COLO668 (cell line): ENCODE measurements around the gene B3GLCT.

Source experiments
- DNase-seq: peaks from one replicate; lab custom pipeline; 2025; ENCODE audit not compliant: unreplicated experiment; lab: John Stamatoyannopoulos, UW

B3GLCT gene

GRCh38 chr13:31223215-31223614 is 23.4 kb downstream of the B3GLCT start:
- no peak for DNase-seq

GRCh38 chr13:31223640-31224039 is 23.9 kb downstream of the B3GLCT start:
- DNase-seq, result no peak

- DNase-seq, result no peak
Measured at GRCh38 chr13:31224174-31224669, 24.4 kb downstream of the B3GLCT start.

- no peak for DNase-seq
Measured at GRCh38 chr13:31224963-31225559, 25.3 kb downstream of the B3GLCT start.

GRCh38 chr13:31225998-31226675 is 26.4 kb downstream of the B3GLCT start:
- DNase-seq, result no peak

- no peak for DNase-seq
Measured at GRCh38 chr13:31227063-31227462, 27.3 kb downstream of the B3GLCT start.

- DNase-seq, result no peak
Measured at GRCh38 chr13:31227870-31228269, 28.1 kb downstream of the B3GLCT start.

- no peak for DNase-seq
Measured at GRCh38 chr13:31234729-31235128, 35.0 kb downstream of the B3GLCT start.

GRCh38 chr13:31236211-31236786 is 36.5 kb downstream of the B3GLCT start:
- DNase-seq, result no peak

- no peak for DNase-seq
Measured at GRCh38 chr13:31240921-31241320, 41.1 kb downstream of the B3GLCT start.

GRCh38 chr13:31242367-31242766 is 42.6 kb downstream of the B3GLCT start:
- DNase-seq, result no peak

GRCh38 chr13:31242916-31243315 is 43.1 kb downstream of the B3GLCT start:
- no peak for DNase-seq

- DNase-seq, result no peak
Measured at GRCh38 chr13:31245598-31246373, 46.0 kb downstream of the B3GLCT start.

- no peak for DNase-seq
Measured at GRCh38 chr13:31246918-31247317, 47.1 kb downstream of the B3GLCT start.

GRCh38 chr13:31248361-31248760 is 48.6 kb downstream of the B3GLCT start:
- DNase-seq, result no peak

GRCh38 chr13:31248965-31249539 is 49.3 kb downstream of the B3GLCT start:
- DNase-seq, result no peak

GRCh38 chr13:31250435-31250834 is 50.7 kb downstream of the B3GLCT start:
- no peak for DNase-seq

GRCh38 chr13:31261241-31261640 is 61.5 kb downstream of the B3GLCT start:
- no peak for DNase-seq

GRCh38 chr13:31263346-31263745 is 63.6 kb downstream of the B3GLCT start:
- no peak for DNase-seq

- DNase-seq, result no peak
Measured at GRCh38 chr13:31264151-31264550, 64.4 kb downstream of the B3GLCT start.

GRCh38 chr13:31267126-31267784 is 67.5 kb downstream of the B3GLCT start:
- no peak for DNase-seq
